NCI-H1417 (cell line): ENCODE results near the gene CST11.
A peak's percentile ranks its signal among the peaks of the same experiment; 100 is the strongest.

ENCODE experiments used
- DNase-seq, 3 experiments: peaks; one replicate each; lab custom pipeline; 2025; lab: John Stamatoyannopoulos, UW

CST11 gene

DNA sequence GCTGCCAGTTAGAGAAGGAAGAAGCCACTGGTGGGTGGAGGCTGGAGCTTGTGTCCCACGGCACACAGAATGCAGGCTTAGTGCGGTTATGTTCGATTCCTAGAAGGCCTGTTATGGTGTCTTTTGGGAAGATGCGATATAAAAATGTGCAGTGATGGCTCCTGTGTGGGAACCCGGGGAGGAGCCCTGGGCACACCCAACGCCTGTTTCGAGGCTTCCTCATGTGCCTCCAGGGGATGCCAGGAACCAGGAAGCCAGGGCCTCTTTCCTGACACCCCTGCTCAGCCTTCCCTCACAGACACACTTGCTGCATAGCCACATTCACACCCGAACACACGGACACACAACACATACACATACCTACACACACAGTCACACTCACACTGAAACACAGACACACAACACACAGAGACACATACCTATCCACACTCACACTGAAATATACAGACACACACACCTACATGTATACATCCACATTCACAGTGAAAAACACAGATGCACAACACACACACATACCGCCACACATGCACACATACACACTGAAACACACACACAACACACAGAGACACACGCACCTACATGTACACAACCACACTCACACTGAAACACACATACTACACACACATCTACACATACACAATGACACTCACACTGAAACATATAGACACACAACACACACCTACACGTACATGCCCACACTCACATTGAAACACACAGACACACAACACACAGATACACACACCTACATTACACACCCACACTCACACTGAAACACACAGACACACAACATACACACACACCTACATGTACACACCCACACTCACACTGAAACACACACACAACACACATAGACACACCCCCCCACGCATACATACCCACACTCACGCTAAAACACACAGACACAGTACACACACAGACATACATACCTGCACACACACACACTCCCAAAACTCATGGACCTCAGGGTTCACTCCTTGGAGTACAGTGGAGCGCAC, 1.2 kb upstream of the CST11 start:
- no peak for DNase-seq

DNA sequence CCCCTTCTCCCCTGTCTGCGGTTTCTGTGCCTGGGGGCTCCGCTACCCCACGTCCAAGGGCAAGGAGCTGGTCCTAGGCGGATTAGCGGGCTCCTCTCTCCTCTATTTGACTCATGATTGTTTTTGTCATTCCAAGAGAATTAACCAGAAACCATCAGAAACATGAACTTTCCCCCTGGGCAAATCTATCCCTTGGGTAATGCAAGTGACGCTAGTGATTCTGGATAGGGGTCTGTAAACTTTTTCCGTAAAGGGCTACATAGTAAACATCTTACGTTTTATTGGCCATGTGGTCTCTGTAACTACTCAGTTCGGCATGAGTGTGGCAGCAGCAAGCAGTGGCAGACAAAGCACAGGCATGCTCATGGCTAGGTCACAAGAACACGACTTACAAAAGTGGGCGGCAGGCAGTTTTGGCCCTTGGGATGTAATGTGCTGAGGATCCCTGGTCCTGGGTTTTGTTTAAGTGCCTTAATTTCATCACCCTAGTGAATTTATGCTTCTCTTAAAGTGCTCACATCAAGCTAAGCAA, 654 bp downstream of the CST11 start:
- no peak for DNase-seq

DNA sequence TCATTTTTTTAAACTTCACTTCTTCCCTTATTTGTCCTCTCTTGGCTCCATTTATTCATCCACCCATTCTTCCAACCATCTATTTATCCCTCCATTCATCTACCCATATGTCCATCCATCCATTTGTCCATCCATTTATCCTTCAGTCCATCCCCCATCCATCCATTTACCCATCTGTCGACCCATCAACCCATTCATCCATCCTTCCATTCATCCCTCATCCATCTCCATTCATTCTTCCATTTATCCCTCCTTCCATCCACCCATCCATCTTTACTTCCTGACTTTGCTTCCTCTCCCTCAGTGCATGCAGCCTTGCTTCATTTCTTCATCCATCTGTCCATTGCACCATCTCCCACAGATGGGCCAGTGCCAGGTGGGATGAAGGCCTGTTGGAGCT, 1.8 kb downstream of the CST11 start:
- DNase-seq = no peak

DNA sequence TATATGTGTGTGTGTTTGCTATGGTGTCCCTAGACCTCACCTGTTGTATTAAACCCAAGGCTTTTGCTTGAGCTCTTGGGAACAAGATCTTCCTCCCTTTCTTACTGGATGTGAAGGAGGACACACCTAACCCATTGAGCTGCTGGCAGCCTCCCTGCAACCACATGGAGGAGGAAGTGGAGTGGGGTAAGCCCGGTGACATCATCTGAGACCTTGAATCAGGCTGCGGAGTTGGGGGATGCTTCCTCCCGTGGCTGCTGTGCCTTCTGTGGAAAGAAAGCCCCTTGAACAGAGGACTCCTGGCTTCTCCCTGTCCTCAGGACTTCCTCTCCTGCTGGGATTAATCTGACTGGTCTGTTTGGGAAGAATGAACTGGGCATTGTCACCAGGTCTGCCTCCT, 3.3 kb downstream of the CST11 start:
- DNase-seq = no peak

DNA sequence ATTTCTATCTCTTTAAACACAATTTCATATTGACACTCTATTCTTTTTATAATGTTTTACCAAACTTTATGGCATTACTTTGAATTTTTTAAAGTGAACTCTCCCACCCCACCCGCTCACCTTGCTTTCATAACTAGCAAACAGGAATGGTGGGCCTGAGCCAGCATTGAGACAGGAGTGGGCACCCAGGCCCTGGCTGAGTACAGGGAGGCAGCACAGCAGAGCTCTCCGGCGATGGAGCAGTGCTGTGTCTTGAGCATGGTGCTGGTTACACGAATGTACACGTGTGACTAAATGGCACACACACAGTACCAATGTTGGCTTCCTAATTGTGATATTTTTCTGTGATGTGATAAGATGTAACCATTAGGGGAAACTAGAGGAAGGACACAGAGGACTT, 4.5 kb downstream of the CST11 start:
- DNase-seq = no peak

DNA sequence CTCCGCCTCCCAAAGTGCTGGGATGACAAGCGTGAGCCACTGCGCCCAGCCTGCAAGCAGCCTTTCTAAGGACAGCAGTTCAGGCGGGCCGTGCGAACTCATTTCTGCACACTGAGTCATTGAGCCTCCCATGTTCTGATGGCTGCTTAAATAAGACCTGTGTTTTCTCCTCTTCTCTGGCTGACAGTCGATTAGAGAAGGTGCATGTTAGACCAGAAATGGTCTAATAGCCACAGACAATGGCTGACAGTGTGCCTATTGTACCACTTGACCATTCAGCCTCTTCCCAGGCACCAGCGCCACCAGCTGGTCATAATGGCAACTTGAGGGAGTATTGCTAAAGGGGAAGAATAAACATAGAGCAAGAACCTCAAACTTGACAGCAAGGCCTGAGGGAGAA, 6.2 kb downstream of the CST11 start:
- peak in 2 of 3 experiments; percentile 33 to 75 for DNase-seq

DNA sequence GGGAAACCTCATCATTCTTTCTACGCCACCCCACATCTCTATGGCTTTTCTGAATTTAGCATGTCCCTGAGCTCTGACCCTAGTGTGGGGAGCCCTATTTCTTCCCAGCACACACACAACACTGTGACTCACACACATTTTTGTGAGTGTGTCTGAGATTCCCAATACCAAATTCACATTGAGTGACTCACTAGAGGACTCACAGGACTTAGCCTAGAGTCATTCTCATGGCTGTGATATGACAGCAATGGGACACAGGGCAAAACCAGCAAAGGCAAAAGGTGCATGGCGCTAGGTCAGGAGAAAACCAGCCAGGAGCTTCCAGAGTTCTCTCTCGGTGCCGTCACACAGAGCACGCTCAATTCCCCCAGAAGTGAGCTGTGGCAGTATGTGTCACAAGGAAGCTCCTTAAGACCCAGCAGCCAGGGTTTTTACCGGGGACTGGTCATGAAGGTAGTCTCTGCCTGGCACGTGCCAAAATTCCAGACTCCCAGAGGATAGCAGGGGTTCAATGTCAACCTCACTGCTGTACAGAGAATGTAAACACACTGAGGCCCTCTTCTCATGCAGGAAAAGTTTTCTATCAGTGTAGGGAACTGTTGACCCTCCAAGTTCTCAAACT, 7.0 kb downstream of the CST11 start:
- no peak for DNase-seq

DNA sequence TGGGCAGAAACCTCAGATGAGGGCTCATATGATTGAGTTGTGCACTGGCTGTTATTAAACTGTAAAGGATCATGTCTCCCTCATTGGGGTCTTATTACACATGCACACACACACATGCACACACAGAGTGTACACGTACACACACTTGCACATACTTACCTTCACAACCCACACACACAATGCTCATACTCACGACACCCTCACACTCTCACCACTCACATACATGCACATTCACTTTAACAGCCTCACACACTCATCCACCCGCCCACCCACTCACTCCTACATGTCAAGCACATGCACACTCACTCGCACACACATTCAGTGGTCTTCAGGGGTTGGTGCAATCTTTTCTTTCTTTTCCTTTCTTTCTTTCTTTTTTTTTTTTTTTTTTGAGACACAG, 7.8 kb downstream of the CST11 start:
- no peak for DNase-seq

DNA sequence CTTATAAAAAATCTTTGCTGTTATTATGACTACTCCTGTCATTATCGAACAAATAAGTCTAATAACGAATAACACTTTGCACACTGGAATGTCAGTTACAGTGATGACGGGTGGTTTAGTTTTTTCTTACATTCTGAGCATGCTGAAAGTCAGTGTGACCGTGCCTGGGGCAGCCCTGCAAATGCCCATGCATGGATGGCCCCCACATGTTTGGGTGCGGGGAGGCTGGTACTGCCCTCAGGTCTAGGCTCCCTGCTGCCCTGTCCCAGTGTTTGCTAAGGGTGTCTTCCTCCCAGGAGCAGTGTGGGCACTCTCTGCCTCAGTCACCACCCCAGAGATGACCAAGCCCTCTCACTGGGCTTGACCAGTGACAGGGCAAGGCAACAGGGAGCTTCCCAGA, 10.2 kb downstream of the CST11 start:
- no peak for DNase-seq

DNA sequence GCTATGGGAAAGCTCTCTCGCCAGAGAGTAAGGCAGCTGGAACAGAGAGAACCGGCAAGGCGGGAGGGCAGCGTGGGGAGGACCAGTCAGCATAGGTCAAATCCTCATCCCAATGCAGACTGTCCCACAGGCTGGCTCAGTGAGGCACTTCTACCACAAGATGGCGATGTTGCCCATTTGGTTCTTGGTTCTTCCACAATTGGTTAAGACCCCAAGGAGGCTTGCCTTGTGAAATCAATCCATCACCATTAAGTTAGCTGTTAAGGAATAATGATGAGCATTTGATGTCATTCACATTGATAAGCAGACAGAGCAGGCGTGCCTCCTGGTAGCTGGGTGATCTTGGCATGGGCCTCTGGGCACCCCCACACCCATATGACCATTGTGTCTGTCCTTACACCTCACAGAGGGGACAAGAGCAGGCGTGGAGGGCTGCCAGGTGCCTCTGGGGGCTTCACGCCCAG, 10.8 kb downstream of the CST11 start:
- DNase-seq = peak; percentile 63 to 89 (median 63)

DNA sequence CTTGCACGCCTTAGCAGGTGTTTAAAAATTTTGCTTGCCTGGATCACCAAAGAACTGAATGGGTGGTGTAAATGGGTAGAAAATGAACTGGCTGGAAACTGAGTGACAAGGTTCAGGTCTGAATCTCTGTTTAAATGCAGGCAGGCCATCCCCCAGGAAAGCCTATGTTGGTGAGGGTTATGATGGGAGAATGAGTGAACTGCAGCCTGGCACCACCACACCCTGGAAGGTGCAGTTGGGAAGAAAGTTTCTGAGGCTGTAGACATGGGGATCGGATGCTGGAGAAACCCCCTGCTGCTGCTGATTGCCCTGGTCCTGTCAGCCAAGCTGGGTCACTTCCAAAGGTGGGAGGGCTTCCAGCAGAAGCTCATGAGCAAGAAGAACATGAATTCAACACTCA, 12.7 kb downstream of the CST11 start:
- no peak for DNase-seq

DNA sequence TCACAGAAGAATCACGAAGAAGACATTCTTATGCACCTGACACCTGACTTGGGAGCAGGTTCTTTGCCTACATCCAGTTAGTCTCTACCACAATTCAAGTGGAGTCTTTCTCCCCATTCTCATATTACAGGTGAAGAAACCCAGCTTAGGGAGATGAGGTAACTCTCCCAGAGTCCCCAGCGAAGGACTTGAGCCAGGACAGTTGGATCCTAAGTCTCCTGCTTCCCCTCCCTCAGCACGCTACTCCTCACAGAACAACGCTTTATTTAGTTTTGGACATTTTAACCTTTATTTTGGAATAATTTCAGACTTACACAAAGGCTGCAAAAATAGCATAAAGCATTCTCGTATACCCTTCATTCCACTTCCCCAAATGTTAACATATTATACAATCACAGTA, 14.0 kb downstream of the CST11 start:
- DNase-seq = no peak

DNA sequence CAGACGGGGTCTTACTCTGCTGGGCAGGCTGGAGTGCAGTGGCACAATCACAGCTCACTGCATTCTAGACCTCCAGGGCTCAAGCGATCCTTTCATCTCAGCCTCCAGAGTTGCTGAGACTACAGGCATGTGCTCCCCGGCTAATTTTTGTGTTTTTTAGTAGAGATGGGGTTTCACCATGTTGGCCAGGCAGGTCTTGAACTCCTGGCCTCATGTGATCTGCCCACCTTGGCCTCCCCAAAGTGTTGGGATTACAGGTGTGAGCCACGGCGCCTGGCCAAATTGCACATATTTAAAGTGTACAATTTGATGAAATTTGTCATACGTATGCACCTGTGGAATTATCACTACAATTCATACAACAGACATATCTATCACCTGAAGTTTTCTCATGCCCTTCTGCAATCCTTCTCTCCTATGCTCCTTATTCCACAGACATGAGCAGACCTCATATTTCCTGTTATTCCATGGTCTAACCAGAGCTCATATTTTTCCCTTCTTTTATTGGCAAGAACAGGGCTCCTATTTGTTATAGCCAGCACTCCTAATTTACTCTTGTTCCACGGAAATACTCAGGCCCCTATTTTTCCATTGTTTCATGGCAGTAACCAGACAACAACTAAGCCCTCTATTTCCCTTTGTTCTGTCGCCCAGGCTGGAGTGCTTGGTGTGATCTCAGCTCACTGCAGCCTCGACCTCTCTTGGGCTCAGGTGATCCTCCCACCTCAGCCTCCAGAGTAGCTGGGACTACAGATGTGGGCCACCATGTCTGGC, 15.4 kb downstream of the CST11 start:
- no peak for DNase-seq

DNA sequence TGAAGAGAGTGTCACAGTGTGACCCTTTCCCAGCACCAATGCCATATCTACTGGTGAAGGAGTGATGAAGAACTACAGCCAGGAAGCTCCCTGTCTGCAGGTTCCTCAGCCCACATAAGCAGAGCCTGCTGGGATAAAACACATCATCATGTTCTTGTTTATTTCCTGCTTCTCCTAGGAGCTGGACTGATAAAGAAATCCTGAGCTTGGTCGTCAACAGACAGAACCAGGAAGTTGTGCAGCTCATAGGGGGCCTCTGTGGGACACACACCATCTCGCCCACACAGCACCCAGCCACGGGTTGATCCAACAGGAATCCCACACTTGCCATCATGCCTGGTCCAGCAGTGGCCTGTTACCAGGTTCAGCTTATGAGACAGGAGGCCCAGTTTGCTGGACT, 16.0 kb downstream of the CST11 start:
- DNase-seq = no peak

DNA sequence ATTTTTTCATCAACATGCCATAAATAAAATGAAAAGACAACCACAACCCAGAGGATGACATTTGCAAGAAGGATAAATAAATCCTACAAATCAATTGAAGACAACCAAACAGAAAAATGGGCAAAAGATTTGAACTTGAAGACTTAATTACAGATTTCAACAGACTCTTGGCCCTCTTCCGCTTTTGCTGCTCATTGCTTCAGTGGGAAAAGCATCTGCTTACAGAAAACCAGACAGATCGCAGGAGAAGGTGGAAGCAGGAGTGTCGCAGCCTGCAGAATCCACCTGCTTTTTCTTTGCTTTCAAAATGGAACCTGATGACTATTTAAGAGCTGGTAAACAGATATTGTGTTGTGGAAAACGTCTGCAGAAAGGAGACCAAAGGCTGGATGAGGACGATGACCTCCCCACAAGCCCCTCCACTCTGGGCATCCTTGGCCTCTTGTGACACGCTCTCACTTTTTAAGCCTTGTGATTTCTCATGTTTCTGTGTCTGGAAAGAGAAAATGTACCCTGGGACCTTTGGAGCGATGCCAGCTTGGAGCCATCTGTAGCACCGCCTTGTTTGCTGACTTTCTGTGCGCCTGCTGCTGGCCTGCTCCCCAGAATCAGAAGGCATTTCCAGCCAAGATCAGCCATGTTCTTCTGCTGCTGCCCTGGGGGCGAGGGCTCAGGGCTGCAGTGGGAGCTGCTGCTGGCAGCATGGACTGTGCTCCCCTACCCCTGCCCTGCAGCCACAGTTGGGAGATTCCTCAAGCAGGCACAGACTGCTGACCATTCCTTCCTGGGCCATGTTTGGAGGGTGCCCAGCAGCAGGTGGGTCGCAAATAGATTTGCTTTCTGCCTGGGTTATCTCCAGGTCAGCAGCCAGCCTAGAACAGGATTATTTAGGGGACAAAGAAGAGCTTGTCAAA, 16.8 kb downstream of the CST11 start:
- DNase-seq = peak in 1 of 3 experiments; percentile 23

DNA sequence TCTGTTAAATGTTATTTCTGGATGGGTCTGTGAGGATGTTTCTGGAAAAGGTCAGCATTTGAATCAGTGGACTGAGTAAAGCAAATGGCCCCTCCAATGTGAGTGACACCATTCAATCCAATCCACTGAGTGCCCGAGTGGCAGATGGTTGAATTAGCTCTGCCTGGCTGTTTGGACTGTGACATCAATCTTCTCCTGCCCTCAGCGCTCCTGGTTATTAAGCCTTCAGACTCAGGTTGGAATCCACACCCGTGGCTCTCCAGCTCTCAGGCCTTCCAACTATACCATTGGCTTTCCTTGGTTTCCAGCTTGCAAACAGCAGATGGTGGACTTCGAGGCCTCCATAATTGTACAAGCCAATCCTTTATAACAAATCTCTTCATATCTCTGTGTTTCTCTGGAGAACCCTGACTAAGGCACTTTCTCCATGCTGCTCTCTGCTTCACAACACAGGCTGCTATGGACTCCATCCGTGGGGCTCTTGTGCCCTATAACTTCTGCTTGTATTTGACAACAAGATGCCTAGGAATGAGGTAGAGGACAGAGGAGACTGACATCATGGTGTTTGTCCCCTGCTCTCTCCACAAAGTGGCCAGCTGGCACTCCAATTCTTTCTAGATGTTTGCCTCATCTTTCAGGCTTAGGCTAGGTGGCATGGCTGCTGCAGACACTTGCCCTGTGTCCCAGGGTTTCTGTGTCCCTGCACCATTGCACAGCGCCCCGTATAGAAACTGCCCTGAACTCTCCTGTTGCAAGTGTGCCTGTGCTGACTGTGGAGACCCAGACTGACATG, 18.0 kb downstream of the CST11 start:
- no peak for DNase-seq

DNA sequence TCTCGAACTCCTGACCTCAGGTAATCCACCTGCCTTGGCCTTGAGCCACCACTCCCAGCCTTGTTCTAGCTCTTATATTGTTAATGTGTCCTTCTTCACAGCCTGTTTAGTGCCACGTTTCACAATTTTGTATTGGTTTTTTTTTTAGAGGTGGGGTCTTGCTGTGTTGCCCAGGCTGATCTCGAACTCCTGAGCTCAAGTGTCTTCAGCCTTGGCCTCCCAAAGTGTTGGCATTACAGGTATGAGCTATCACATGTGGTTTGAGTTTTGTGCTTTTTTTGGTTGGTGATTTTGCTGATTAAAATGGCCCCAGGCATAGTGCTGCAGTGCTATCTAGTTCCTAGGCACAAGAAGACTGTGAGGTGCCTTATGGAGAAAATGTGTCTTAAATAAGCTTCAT, 19.0 kb downstream of the CST11 start:
- DNase-seq = no peak

DNA sequence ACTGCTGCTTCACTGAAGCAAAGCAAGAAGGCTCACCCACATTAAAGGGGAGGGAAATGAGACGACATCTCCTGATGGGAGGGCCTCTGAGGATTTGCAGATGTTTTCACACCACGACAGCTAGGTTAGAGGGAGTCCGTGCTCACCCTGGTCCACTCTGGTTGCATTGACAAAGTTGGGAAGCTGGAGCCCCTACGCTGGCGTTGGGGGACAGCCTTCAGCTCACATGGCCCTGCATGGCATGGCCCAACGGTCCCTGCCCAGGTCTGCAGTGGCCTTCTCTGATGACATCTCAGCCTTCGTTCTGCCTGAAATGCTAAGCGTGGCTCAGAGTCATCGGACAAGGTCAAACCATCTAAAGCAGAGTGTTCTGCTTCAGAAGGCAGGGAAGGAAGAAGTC, 27.5 kb downstream of the CST11 start:
- DNase-seq = no peak

DNA sequence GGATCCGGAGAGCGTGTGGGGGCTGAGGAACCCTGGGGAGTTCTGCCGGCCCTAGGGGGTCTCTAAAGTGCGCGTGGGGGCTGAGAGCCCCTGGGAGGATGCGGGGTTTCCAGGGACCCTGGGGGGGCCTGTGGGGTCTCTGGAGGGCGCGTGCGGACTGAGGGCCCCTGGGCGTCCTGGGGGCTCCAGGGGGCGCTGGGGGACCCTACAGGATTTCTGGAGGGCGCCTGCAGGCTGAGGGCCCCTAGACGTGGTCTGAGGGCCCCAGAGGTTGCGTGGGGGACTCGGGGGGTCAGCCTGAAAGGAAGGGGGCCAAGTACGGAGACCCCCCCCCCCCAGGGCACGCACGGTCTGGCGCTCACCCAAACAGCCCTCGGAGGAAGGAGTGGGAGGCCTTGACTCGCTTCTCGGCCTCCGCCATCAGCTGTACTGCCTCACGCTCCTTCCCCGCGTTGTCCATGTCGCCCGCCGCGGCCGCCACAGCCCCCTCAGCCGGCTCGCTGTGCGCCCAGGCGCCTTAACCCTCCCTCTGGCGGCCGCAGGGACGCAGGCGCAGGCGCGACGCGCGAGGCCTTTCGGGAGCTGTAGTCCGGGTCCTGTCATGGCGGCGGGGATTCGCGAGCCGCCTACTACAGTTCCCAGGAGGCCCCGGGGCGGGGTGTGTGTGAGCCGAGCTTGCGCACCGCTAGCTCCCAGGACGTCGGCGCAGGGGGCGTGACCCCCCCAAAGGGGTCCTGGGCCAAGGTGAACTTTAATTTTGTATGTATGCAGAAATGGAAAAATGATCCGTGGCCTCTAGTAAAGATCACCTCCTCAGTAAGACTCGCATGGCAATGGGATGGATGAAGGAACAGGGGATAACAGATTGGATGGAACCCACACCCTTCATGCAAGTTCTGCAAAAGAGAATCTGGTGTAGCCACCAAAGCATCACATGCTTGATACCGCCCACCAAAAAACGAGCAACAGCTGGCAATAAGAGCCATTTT, 31.4 kb downstream of the CST11 start, which contains the start of gene NAPB:
Gene NAPB (minus strand): TSS at position 546 of the 989 bp plus-strand sequence. CDS start 86 bp downstream, at position 460.
- DNase-seq = peak; percentile 81 to 97 (median 96)
